Right renal cortex interstitium (tissue), 3 donors: ENCODE measurements around the gene SIGLEC11. TPM values are rescaled to one million over a fixed set of nuclear protein-coding genes. Genes with fewer than 3 reads are reported as not detected.

Experiments
- DNase-seq, 3 donors: peaks; one replicate each; pipeline ENCODE4 v3.0.0-alpha.2; 2013; ENCODE audit warnings: low read depth in 3 of 3, low spot score in 2 of 3
- polyA plus RNA-seq, 3 donors: library from polyadenylated mRNA; unstranded; fragments of 120-200 nt; gene quantifications; one replicate each; pipeline ENCODE4 v1.2.1, GENCODE V29; 2013; ENCODE audit not compliant: insufficient read length in 3 of 3

Gene SIGLEC11
- polyA plus RNA-seq, 3 donors, result 3.9 to 4.8 (median 4.6) TPM

DNA sequence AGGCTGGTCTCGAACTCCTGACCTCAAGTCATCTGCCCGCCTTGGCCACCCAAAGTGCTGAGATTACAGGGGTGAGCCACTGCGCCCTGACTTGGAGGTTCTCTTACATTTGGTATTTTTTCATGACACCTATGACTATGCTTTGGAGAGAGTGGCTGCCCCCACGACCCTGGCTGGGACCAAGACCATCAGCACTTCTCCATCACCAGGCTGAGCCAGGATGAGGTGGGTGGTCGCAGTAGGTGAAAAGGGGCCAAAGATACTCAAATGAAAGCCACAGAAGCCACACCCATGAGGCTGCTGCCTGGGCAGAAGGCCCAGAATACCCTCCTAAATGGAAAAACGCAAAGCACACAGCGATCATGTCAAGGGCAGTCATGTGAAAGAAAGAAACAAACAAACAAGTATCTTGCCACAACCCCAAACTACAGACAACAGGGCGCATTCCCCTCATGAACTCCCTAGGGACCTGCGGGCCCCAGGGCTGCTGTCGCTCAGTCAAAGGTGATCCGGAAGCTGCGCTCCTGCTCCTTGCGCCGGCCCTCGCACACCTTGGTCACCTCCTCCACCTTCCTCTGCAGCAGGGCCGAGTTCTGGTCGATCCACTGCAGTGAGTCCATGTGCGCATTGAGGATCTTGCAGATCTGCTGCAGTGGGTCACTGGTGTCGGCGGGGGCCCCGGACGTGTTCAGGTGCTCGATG lies 53.1 kb downstream of the SIGLEC11 start:
- no peak for DNase-seq

DNA sequence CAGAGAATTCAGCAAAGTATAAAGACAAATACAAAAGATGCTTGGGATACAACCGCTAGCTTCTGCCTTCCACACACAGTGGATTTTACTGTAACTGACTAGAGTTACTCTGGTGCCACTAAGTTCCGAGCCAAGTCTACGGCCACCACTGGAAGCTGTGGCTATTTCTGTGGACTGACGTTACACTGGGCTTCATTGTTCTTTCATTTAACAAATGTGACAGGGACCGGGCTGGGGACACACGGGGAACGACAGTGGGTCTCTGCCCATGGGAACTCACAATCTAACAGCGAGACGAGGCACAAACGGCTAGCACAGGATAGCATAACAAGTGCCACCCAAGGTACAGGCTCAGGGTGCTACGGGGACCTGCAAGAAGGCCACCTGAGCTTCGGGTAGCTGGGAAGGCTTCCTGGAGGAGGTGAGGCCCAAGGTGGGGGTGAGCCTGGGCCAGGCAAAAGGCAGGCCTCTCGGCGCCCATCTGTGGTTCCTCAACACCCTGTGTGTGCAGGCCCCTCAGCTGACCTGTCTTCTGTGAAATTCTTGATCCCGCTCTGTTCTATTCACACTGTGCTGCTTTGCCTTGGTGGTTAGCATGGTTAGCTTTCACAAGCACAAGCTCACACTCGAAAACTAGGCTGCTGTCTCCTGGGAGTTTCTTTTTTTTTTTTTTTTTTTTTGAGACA lies 54.0 kb downstream of the SIGLEC11 start:
- no peak for DNase-seq

DNA sequence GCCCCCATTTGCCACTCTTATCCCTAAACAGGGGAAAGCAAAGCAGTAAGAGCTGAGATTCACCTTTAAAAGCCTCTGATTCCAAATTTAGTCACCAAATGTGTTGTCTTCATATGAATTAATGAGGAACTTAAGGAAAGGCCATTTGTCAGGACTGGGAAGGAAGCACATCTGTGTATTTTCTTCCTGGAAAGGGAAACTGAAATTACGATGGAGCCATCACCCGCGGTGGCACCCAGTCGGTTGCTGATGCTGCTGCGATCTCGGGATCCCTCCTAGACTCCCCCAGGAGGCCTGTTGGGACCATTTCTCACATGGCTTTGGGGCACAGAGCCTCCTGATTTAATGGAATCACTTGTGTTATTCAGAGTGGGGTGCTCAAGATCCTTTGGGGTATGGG lies 56.8 kb downstream of the SIGLEC11 start:
- no peak for DNase-seq

Other genes with a start within 250 kb of the SIGLEC11 start
- gene TSKS, start 197.9 kb downstream of the SIGLEC11 start, polyA plus RNA-seq, result under 1 TPM in 2 of 3 donors, not detected in 1; 0.10 to 0.15 TPM
- gene AP2A1, start 194.2 kb downstream of the SIGLEC11 start, polyA plus RNA-seq, result 10 to 100 TPM; 40.8 to 48.0 (median 43.7) TPM
- gene FUZ, start 147.9 kb downstream of the SIGLEC11 start, polyA plus RNA-seq, result 10 to 100 TPM; 29.3 to 37.1 (median 37.0) TPM
- gene MED25, start 142.9 kb downstream of the SIGLEC11 start, polyA plus RNA-seq, result 10 to 100 TPM; 55.8 to 65.6 (median 56.0) TPM
- gene PTOV1, start 110.0 kb downstream of the SIGLEC11 start, polyA plus RNA-seq, result 100 to 1,000 TPM; 239 to 280 (median 278) TPM
- 10 to 100 TPM; 33.4 to 43.9 (median 36.2) TPM for gene PNKP, start 93.6 kb downstream of the SIGLEC11 start, polyA plus RNA-seq
- 10 to 100 TPM; 22.8 to 29.3 (median 25.8) TPM for gene AKT1S1, start 83.8 kb downstream of the SIGLEC11 start, polyA plus RNA-seq
- gene TBC1D17, start 83.5 kb downstream of the SIGLEC11 start, polyA plus RNA-seq, result 10 to 100 TPM; 32.9 to 42.0 (median 37.2) TPM
- gene IL4I1, start 64.3 kb downstream of the SIGLEC11 start, polyA plus RNA-seq, result 1 to 10 TPM; 3.2 to 3.5 (median 3.2) TPM
- 10 to 100 TPM; 19.7 to 20.8 (median 20.6) TPM for gene ATF5, start 32.0 kb downstream of the SIGLEC11 start, polyA plus RNA-seq
- gene NUP62, start 31.7 kb downstream of the SIGLEC11 start, polyA plus RNA-seq, result 10 to 100 TPM; 49.9 to 54.6 (median 53.2) TPM
- gene VRK3, start 64.2 kb upstream of the SIGLEC11 start, polyA plus RNA-seq, result 10 to 100 TPM; 45.1 to 51.0 (median 46.3) TPM
- 10 to 100 TPM; 15.1 to 16.8 (median 16.0) TPM for gene ZNF473, start 64.8 kb upstream of the SIGLEC11 start, polyA plus RNA-seq
- gene IZUMO2, start 202.1 kb upstream of the SIGLEC11 start, polyA plus RNA-seq, result under 1 TPM in 1 of 3 donors, not detected in 2; 0.28 TPM
- 10 to 100 TPM; 16.6 to 23.9 (median 19.0) TPM for gene MYH14, start 242.4 kb upstream of the SIGLEC11 start, polyA plus RNA-seq